Measurements from ENCODE around the gene MOCS3. TPM values are rescaled to one million over a fixed set of nuclear protein-coding genes. Genes with fewer than 3 reads are reported as not detected.
A peak's percentile ranks its signal among the peaks of the same experiment; 100 is the strongest.

Gene MOCS3
- total RNA-seq, 1 experiment from 2014 or later = 5.8 TPM

- H3K27ac ChIP-seq (ENCODE audit: low read length) = no peak overlapping the region
- H3K4me3 ChIP-seq (ENCODE audit: low read depth in 2 of 2, low read length in 2 of 2) = no peak overlapping the region
- intact Hi-C loops (cut with micrococcal nuclease; ENCODE audit: unreplicated experiment) = no loop called here
- H3K9me3 ChIP-seq (ENCODE audit: control insufficient read depth, insufficient read depth, low read depth, low read length) = no peaks in the 10 kb centered on the region
- in situ Hi-C loops (cut with HindIII; ENCODE audit: low pct_unique_long_range_greater_than_20kb, low sequenced_read_pairs) = no loop called here
- H3K27me3 ChIP-seq (ENCODE audit: control insufficient read depth, insufficient read depth, low read length) = no peaks in the 10 kb centered on the region
- CTCF ChIA-PET = no interaction called here
- no peak for TF ChIP-seq REST (IDR thresholded peaks at IDR 0.05; ENCODE audit: insufficient read depth in 1 of 2, low read depth in 2 of 2, low read length in 1 of 2)
- TF ChIP-seq POLR2AphosphoS5 (IDR thresholded peaks at IDR 0.05; ENCODE audit: low read depth, low read length) = no peak
- TF ChIP-seq, protein P1, sequence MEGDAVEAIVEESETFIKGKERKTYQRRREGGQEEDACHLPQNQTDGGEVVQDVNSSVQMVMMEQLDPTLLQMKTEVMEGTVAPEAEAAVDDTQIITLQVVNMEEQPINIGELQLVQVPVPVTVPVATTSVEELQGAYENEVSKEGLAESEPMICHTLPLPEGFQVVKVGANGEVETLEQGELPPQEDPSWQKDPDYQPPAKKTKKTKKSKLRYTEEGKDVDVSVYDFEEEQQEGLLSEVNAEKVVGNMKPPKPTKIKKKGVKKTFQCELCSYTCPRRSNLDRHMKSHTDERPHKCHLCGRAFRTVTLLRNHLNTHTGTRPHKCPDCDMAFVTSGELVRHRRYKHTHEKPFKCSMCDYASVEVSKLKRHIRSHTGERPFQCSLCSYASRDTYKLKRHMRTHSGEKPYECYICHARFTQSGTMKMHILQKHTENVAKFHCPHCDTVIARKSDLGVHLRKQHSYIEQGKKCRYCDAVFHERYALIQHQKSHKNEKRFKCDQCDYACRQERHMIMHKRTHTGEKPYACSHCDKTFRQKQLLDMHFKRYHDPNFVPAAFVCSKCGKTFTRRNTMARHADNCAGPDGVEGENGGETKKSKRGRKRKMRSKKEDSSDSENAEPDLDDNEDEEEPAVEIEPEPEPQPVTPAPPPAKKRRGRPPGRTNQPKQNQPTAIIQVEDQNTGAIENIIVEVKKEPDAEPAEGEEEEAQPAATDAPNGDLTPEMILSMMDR (IDR thresholded peaks at IDR 0.05) = no peak
- TF ChIP-seq SIN3A (IDR thresholded peaks at IDR 0.05; ENCODE audit: borderline replicate concordance, insufficient read depth, low read depth, low read length) = no peak
- peak; percentile 41; the same call in 1 of the 2 replicates for ATAC-seq
- H3K4me1 ChIP-seq (ENCODE audit: control insufficient read depth, insufficient read depth, low read length) = peaks cover 47% of the 10 kb centered on the region
- POLR2A ChIA-PET = interaction anchor here (0.5 kb wide), 1 partner anchor 70 kb away, joined by 5 read pairs; no protein-coding TSS in a partner anchor
- no peak for DNase-seq (ENCODE audit: low read depth, low spot score)
- BruUV-seq (replicated peaks) = no TSS peak
- H3K36me3 ChIP-seq (ENCODE audit: control insufficient read depth, insufficient read depth, low read length) = peaks cover 19% of the 10 kb centered on the region; the same call in 1 of the 2 replicates
Observed at GRCh38 chr20:50916257-50916656, 42.4 kb upstream of the MOCS3 start.

DNA sequence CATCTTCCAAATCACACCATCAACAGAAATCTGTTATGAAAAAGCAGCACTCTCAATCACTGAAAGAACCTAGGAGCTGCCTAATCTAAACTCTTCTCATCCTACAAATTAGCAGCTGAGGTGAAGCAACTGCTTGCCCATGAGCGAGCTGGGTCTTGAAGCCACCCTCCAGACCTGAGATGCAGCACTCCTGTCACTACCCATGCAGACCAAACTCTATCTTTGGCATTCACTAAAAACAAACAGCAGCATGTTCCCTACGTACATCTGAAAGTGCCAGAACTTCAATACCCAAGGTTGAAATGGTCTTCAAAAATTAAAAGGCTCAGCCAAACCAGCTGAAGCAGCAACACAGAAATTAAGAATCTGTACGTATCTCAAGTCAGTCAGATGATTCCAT is 41.7 kb upstream of the MOCS3 start:
- no peak for DNase-seq (ENCODE audit: low read depth, low spot score)
- Histone ChIP-seq H3K27ac (ENCODE audit: low read length) (no peak overlapping the region), H3K27me3 (ENCODE audit: control insufficient read depth, insufficient read depth, low read length) (no peaks in the 10 kb centered on the region), H3K36me3 (ENCODE audit: control insufficient read depth, insufficient read depth, low read length) (peaks cover 19% of the 10 kb centered on the region; the same call in 1 of the 2 replicates), H3K4me3 (ENCODE audit: low read depth in 2 of 2, low read length in 2 of 2) (no peak overlapping the region), H3K4me1 (ENCODE audit: control insufficient read depth, insufficient read depth, low read length) (peaks cover 49% of the 10 kb centered on the region), H3K9me3 (ENCODE audit: control insufficient read depth, insufficient read depth, low read depth, low read length) (no peaks in the 10 kb centered on the region)
- in situ Hi-C loops (cut with HindIII; ENCODE audit: low pct_unique_long_range_greater_than_20kb, low sequenced_read_pairs) (no loop called here), intact Hi-C loops (cut with micrococcal nuclease; ENCODE audit: unreplicated experiment) (no loop called here)
- BruUV-seq (replicated peaks) = no TSS peak
- POLR2A ChIA-PET = interaction anchor here (0.5 to 0.8 kb wide), 2 partner anchors 14 to 70 kb away, joined by 4 to 5 read pairs; partner anchors contain the start of gene ADNP
- TF ChIP-seq SIN3A (IDR thresholded peaks at IDR 0.05; ENCODE audit: borderline replicate concordance, insufficient read depth, low read depth, low read length) = no peak
- TF ChIP-seq, protein P1 (IDR thresholded peaks at IDR 0.05) = no peak
- no peak for TF ChIP-seq POLR2AphosphoS5 (IDR thresholded peaks at IDR 0.05; ENCODE audit: low read depth, low read length)
- TF ChIP-seq TCF7L2 (IDR thresholded peaks at IDR 0.05; ENCODE audit: low read depth, low read length) = no peak
- no peak for TF ChIP-seq REST (IDR thresholded peaks at IDR 0.05; ENCODE audit: insufficient read depth in 1 of 2, low read depth in 2 of 2, low read length in 1 of 2)
- CTCF ChIA-PET = interaction anchor here (0.7 kb wide), 1 partner anchor 124 kb away, joined by 12 read pairs; no protein-coding TSS in a partner anchor
- no peak for ATAC-seq

Measured in Panc1 (cell line).